OCI-LY7 (cell line): ENCODE data around the gene GLB1L. TPM values are rescaled to one million over a fixed set of nuclear protein-coding genes. Genes with fewer than 3 reads are reported as not detected.

Experiments
- BruUV-seq: library from RNA; stranded (reverse); fragments of 400-500 nt; replicated peaks from 2 replicates; lab custom pipeline; 2021; lab: Mats Ljungman, UMichigan
- CTCF ChIA-PET: fragments of 300-600 bp; sonication (Branson Sonifier 250); formaldehyde crosslinking; loops from one replicate; lab custom pipeline; 2022; ENCODE audit warnings: antibody characterized with exemption; ENCODE audit not compliant: unreplicated experiment; lab: Charles Lee
- POLR2A ChIA-PET: fragments of 300-600 bp; sonication (Branson Sonifier 250); formaldehyde crosslinking; loops from one replicate; lab custom pipeline; 2022; ENCODE audit warnings: antibody characterized with exemption; lab: Charles Lee
- DNase-seq: peaks from one replicate; pipeline ENCODE4 v3.0.0-alpha.2; 2015; ENCODE audit warnings: low spot score
- H2AFZ ChIP-seq: fragments of 200-600 bp; sonication (generic), shearing (Covaris generic); 2 replicates; pipeline ENCODE4 v1.6.1; 2014; ENCODE audit warnings: mild to moderate bottlenecking, antibody characterized with exemption, low read length, moderate library complexity
- H3K27ac ChIP-seq: fragments of 200-600 bp; sonication (generic); 2 replicates; pipeline ENCODE4 v1.5.1; 2014; ENCODE audit warnings: mixed run types, low read depth, mild to moderate bottlenecking, moderate library complexity, low read length, inconsistent platforms; ENCODE audit not compliant: poor library complexity, severe bottlenecking
- H3K36me3 ChIP-seq: fragments of 200-600 bp; sonication (generic); 2 replicates; pipeline ENCODE4 v1.6.1; 2014; ENCODE audit warnings: mild to moderate bottlenecking, antibody characterized with exemption, low read length, moderate library complexity, mixed read lengths; ENCODE audit not compliant: insufficient read depth
- H3K4me1 ChIP-seq: fragments of 200-600 bp; sonication (generic); 2 replicates; pipeline ENCODE4 v1.5.1; 2014; ENCODE audit warnings: mild to moderate bottlenecking, low read length; ENCODE audit not compliant: insufficient read depth, poor library complexity, severe bottlenecking
- H3K4me2 ChIP-seq: fragments of 200-600 bp; sonication (generic); 2 replicates; pipeline ENCODE4 v1.6.1; 2014; ENCODE audit warnings: mild to moderate bottlenecking, low read length
- H3K4me3 ChIP-seq: fragments of 200-600 bp; sonication (generic); 2 replicates; pipeline ENCODE4 v1.5.1; 2014; ENCODE audit warnings: mild to moderate bottlenecking, low read depth, low read length; ENCODE audit not compliant: poor library complexity, severe bottlenecking
- H3K79me2 ChIP-seq: fragments of 200-600 bp; sonication (generic); 2 replicates; pipeline ENCODE4 v1.6.1; 2016; ENCODE audit warnings: low read depth, mild to moderate bottlenecking, low read length, moderate library complexity, mixed read lengths; ENCODE audit not compliant: insufficient read depth
- H3K9me2 ChIP-seq: fragments of 200-600 bp; sonication (generic); 2 replicates; pipeline ENCODE4 v1.6.1; 2016; ENCODE audit warnings: mild to moderate bottlenecking, low read length, mixed read lengths; ENCODE audit not compliant: insufficient read depth
- H3K9me3 ChIP-seq: fragments of 200-600 bp; sonication (generic); 2 replicates; pipeline ENCODE4 v1.6.1; 2014; ENCODE audit warnings: mild to moderate bottlenecking, mixed run types, low read length, mixed read lengths
- H4K20me1 ChIP-seq: fragments of 200-600 bp; sonication (generic); 2 replicates; pipeline ENCODE4 v1.6.1; 2014; ENCODE audit warnings: mild to moderate bottlenecking, antibody characterized with exemption, low read length, moderate library complexity, mixed read lengths; ENCODE audit not compliant: insufficient read depth
- CTCF ChIP-seq: fragments of 200-600 bp; sonication (generic); conservative IDR thresholded peaks from 2 replicates; pipeline ENCODE4 v1.5.1; 2014; ENCODE audit warnings: mild to moderate bottlenecking, antibody characterized with exemption, low read length, moderate library complexity, mixed read lengths
- EZH2phosphoT487 ChIP-seq: fragments of 200-600 bp; sonication (generic); IDR thresholded peaks from 2 replicates; pipeline ENCODE4 v1.6.1; 2018; ENCODE audit warnings: low read depth, borderline replicate concordance, mild to moderate bottlenecking, mixed run types, antibody characterized with exemption, low read length, moderate library complexity, mixed read lengths
- intact Hi-C: fragments of 100-400 bp; cut with micrococcal nuclease; formaldehyde crosslinking; loops from one replicate; pipeline ENCODE4 v1.10.0; 2022; ENCODE audit not compliant: unreplicated experiment
- total RNA-seq, 2 experiments: library from RNA; depleted of rRNA in 1 of 2; stranded (reverse); fragments of >200 nt in 1 of 2; shearing (Covaris generic) in 1 of 2; gene quantifications; 2 replicates each; pipeline ENCODE4 v1.2.3, GENCODE V29; 2014 to 2022

The GLB1L gene
- total RNA-seq, 2 experiments from 2014 or later, result 6.9 to 8.6 TPM

- peaks cover 52% of the 10 kb centered on the region for H3K36me3 ChIP-seq
- H3K9me3 ChIP-seq, result no peaks in the 10 kb centered on the region
- peak overlapping the region; percentile 13 for H3K27ac ChIP-seq
- H3K9me2 ChIP-seq, result no peaks in the 10 kb centered on the region
- POLR2A ChIA-PET, result interaction anchor here (0.7 kb wide), 2 partner anchors 28 to 56 kb away, joined by 5 read pairs; no protein-coding TSS in a partner anchor
- CTCF ChIA-PET, result interaction anchor here (0.8 kb wide), 1 partner anchor 84 kb away, joined by 4 read pairs; no protein-coding TSS in a partner anchor
- no peak overlapping the region for H3K4me3 ChIP-seq
- H3K79me2 ChIP-seq, result peaks cover 4% of the 10 kb centered on the region; the same call in 1 of the 2 replicates
- no peak overlapping the region for H2AFZ ChIP-seq
- H3K4me1 ChIP-seq, result peaks cover 13% of the 10 kb centered on the region
- BruUV-seq, result no TSS peak
- no peaks in the 10 kb centered on the region for H4K20me1 ChIP-seq
- TF ChIP-seq CTCF (no peak), EZH2phosphoT487 (no peak)
- no peak overlapping the region for H3K4me2 ChIP-seq
- DNase-seq, result no peak
- intact Hi-C loops, result loop anchor here (1.0 kb wide), 1 partner anchor 51 kb away; the partner anchor contains the start of gene NHEJ1
Measured at GRCh38 chr2:219210886-219211362, 34.3 kb downstream of the GLB1L start.

- no peaks in the 10 kb centered on the region for H3K9me2 ChIP-seq
- H3K4me3 ChIP-seq, result no peak overlapping the region
- H2AFZ ChIP-seq, result no peak overlapping the region
- H3K4me1 ChIP-seq, result peaks cover 17% of the 10 kb centered on the region
- H3K4me2 ChIP-seq, result no peak overlapping the region
- CTCF ChIA-PET, result no interaction called here
- H3K79me2 ChIP-seq, result peaks cover 4% of the 10 kb centered on the region; the same call in 1 of the 2 replicates
- POLR2A ChIA-PET, result no interaction called here
- H3K27ac ChIP-seq, result no peak overlapping the region
- no peak for TF ChIP-seq EZH2phosphoT487
- no peak for TF ChIP-seq CTCF
- no peaks in the 10 kb centered on the region for H4K20me1 ChIP-seq
- intact Hi-C loops, result no loop called here
- H3K36me3 ChIP-seq, result peaks cover 52% of the 10 kb centered on the region
- DNase-seq, result no peak
- no TSS peak for BruUV-seq
- H3K9me3 ChIP-seq, result no peaks in the 10 kb centered on the region
Measured at GRCh38 chr2:219210196-219210885, 34.9 kb downstream of the GLB1L start.
